Vagina (tissue), 2 donors: ENCODE results near the gene TMC5.

ENCODE experiments used
- CTCF ChIP-seq, 3 experiments: fragments of 450-650 bp in 2 of 3; fragments of 200-600 bp in 1 of 3; sonication (generic) in 1 of 3; IDR thresholded peaks; one replicate each; pipeline ENCODE4 v1.5.1; 2017 to 2019; ENCODE audit warnings: antibody characterized with exemption in 3 of 3, mild to moderate bottlenecking in 2 of 3, moderate library complexity in 2 of 3
- POLR2A ChIP-seq, 2 donors: fragments of 450-650 bp; IDR thresholded peaks; one replicate each; pipeline ENCODE4 v1.6.1; 2017; ENCODE audit warnings: antibody characterized with exemption in 2 of 2, mild to moderate bottlenecking in 2 of 2, moderate library complexity in 2 of 2

GRCh38 chr16:19424478-19424877, 6.8 kb downstream of the TMC5 start:
- TF ChIP-seq CTCF (IDR thresholded peaks at IDR 0.05), result no peak
- no peak for TF ChIP-seq POLR2A (IDR thresholded peaks at IDR 0.05)
